ENCODE data around the gene ITPK1.
A peak's percentile ranks its signal among the peaks of the same experiment; 100 is the strongest.
"Not testable (repeated sequence)": the region's sequence is repeated elsewhere in the genome, so short reads cannot be mapped to it uniquely, and the experiment has no call there.

The ITPK1 gene

GRCh38 chr14:93128725-93129459 is 13.2 kb upstream of the ITPK1 start:
- no peak for DNase-seq

- DNase-seq: no peak
Measured at GRCh38 chr14:93126111-93126510, 10.4 kb upstream of the ITPK1 start.

GRCh38 chr14:93122826-93123225 is 7.1 kb upstream of the ITPK1 start:
- DNase-seq: no peak

- no peak for DNase-seq
Measured at GRCh38 chr14:93121030-93121834, 5.5 kb upstream of the ITPK1 start.

- no peak for DNase-seq
Measured at GRCh38 chr14:93120517-93120916, 4.8 kb upstream of the ITPK1 start.

GRCh38 chr14:93116676-93117200 is 1.0 kb upstream of the ITPK1 start:
- DNase-seq: no peak

- DNase-seq: peak; percentile 82
Measured at GRCh38 chr14:93115069-93115820, 480 bp downstream of the ITPK1 start.

- DNase-seq: no peak
Measured at GRCh38 chr14:93114713-93115068, 1.0 kb downstream of the ITPK1 start.

- DNase-seq: peak; percentile 55
Measured at GRCh38 chr14:93114068-93114710, 1.5 kb downstream of the ITPK1 start.

GRCh38 chr14:93113678-93114067 is 2.1 kb downstream of the ITPK1 start:
- no peak for DNase-seq

GRCh38 chr14:93112891-93113677 is 2.6 kb downstream of the ITPK1 start:
- DNase-seq: peak; percentile 76

- not testable (repeated sequence) for DNase-seq
Measured at GRCh38 chr14:93111541-93111940, 4.2 kb downstream of the ITPK1 start.

- DNase-seq: no peak
Measured at GRCh38 chr14:93110856-93111419, 4.8 kb downstream of the ITPK1 start.

- no peak for DNase-seq
Measured at GRCh38 chr14:93109572-93110481, 5.9 kb downstream of the ITPK1 start.

GRCh38 chr14:93108105-93108504 is 7.6 kb downstream of the ITPK1 start:
- DNase-seq: no peak

GRCh38 chr14:93107453-93107852 is 8.3 kb downstream of the ITPK1 start:
- no peak for DNase-seq

GRCh38 chr14:93106541-93107156 is 9.1 kb downstream of the ITPK1 start:
- no peak for DNase-seq

GRCh38 chr14:93105856-93106255 is 9.9 kb downstream of the ITPK1 start:
- not testable (repeated sequence) for DNase-seq

- no peak for DNase-seq
Measured at GRCh38 chr14:93105362-93105761, 10.4 kb downstream of the ITPK1 start.

- no peak for DNase-seq
Measured at GRCh38 chr14:93104961-93105360, 10.8 kb downstream of the ITPK1 start.

All from retina (tissue), 1 donor.